ENCODE data around the gene PARG.
A peak's percentile ranks its signal among the peaks of the same experiment; 100 is the strongest.

Gene PARG

DNA sequence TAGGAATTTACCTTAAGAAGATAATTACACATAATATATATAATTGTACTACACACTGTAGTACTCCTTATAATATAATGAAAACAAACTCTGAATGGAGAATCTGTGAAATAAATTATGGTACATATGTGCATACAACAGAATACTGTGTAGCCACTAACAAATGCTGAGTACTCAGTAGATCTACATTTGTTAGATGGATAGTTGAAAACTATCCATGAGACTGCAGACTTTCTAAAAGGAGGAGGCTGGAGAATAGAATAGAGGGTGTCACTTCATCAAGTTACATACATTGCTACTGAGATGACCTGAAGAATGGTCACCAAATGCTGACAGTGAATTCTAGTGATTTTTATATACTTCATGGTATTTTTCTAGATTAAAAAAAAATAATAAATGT is 111.0 kb downstream of the PARG start:
- Histone ChIP-seq H3K9ac (ENCODE audit: low read length) (no peak overlapping the region), H4K20me1 (ENCODE audit: low read depth, low read length) (no peaks in the 10 kb centered on the region), H3K9me3 (ENCODE audit: insufficient read depth, low read length) (no peaks in the 10 kb centered on the region), H3K79me2 (ENCODE audit: insufficient read depth, low read length) (no peaks in the 10 kb centered on the region), H3F3A (ENCODE audit: insufficient read depth) (no peaks in the 10 kb centered on the region), H3K9me2 (replicated peaks; ENCODE audit: insufficient read depth, low read length) (no peaks in the 10 kb centered on the region), H3K36me3 (ENCODE audit: low read length) (0 out of 2 replicates have a peak, but pooled peaks cover 2% of the 10 kb centered on the region), H3K4me2 (ENCODE audit: low read depth, low read length, poor library complexity, severe bottlenecking) (no peak overlapping the region), H3K27ac (ENCODE audit: low read depth, low read length) (no peak overlapping the region), H3K27me3 (ENCODE audit: low read length) (no peaks in the 10 kb centered on the region), H3K4me3 (ENCODE audit: insufficient read depth, low read length, poor library complexity, severe bottlenecking) (no peak overlapping the region), H2AFZ (ENCODE audit: low read depth, low read length, severe bottlenecking) (no peak overlapping the region)
- TF ChIP-seq EZH2phosphoT487 (conservative IDR thresholded peaks at IDR 0.05; ENCODE audit: low read length), result no peak
- TF ChIP-seq, protein P1, sequence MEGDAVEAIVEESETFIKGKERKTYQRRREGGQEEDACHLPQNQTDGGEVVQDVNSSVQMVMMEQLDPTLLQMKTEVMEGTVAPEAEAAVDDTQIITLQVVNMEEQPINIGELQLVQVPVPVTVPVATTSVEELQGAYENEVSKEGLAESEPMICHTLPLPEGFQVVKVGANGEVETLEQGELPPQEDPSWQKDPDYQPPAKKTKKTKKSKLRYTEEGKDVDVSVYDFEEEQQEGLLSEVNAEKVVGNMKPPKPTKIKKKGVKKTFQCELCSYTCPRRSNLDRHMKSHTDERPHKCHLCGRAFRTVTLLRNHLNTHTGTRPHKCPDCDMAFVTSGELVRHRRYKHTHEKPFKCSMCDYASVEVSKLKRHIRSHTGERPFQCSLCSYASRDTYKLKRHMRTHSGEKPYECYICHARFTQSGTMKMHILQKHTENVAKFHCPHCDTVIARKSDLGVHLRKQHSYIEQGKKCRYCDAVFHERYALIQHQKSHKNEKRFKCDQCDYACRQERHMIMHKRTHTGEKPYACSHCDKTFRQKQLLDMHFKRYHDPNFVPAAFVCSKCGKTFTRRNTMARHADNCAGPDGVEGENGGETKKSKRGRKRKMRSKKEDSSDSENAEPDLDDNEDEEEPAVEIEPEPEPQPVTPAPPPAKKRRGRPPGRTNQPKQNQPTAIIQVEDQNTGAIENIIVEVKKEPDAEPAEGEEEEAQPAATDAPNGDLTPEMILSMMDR (IDR thresholded peaks at IDR 0.05; ENCODE audit: insufficient read depth, low read length, poor library complexity, severe bottlenecking), result no peak

DNA sequence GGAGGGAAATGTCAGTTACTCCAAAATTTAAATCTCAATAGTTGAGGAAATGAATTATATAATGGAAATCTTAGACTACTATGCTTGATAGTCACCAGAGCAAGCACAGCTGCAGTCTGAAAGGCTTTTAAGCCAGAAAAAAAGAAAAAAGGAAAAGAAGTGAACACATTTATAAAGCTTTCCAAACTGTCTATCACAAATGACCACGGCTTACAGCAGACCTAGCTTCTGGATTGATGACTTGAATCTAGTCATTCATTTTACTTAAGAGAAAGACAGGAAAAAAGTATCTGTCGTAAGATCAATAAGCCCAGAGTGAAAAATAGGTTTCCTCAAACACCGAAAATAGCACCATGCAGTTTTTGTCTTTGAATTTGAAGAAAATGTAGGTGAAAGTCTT is 111.8 kb downstream of the PARG start:
- no peak overlapping the region for H3K27ac ChIP-seq (ENCODE audit: low read depth, low read length)
- H3K9me2 ChIP-seq (replicated peaks; ENCODE audit: insufficient read depth, low read length), result no peaks in the 10 kb centered on the region
- H4K20me1 ChIP-seq (ENCODE audit: low read depth, low read length), result no peaks in the 10 kb centered on the region
- no peak overlapping the region for H2AFZ ChIP-seq (ENCODE audit: low read depth, low read length, severe bottlenecking)
- H3F3A ChIP-seq (ENCODE audit: insufficient read depth), result no peaks in the 10 kb centered on the region
- no peaks in the 10 kb centered on the region for H3K9me3 ChIP-seq (ENCODE audit: insufficient read depth, low read length)
- no peak overlapping the region for H3K9ac ChIP-seq (ENCODE audit: low read length)
- TF ChIP-seq, protein P1 (IDR thresholded peaks at IDR 0.05; ENCODE audit: insufficient read depth, low read length, poor library complexity, severe bottlenecking), result no peak
- TF ChIP-seq EZH2phosphoT487 (conservative IDR thresholded peaks at IDR 0.05; ENCODE audit: low read length), result no peak
- H3K27me3 ChIP-seq (ENCODE audit: low read length), result no peaks in the 10 kb centered on the region
- no peak overlapping the region for H3K4me2 ChIP-seq (ENCODE audit: low read depth, low read length, poor library complexity, severe bottlenecking)
- H3K36me3 ChIP-seq (ENCODE audit: low read length), result 0 out of 2 replicates have a peak, but pooled peaks cover 2% of the 10 kb centered on the region
- no peak overlapping the region for H3K4me3 ChIP-seq (ENCODE audit: insufficient read depth, low read length, poor library complexity, severe bottlenecking)
- H3K79me2 ChIP-seq (ENCODE audit: insufficient read depth, low read length), result no peaks in the 10 kb centered on the region

DNA sequence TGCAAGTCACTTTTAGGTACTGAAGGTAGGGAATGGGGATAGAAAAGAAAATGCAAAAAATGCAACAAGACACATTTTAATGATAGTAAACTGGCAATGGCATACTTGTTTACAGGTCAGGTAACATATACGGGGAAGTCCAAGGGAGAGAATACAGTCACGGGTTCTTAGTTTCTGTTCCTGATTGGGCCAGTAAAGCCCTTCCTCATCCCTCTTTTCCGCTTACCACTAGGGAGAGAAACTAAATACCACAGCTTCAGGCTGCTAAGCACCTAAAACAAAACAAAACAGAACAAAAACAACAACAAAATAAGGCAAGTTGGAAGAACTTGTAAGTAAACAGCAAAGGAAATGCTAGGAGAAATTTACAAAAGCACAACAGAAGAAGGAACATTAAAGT is 114.5 kb downstream of the PARG start:
- Histone ChIP-seq H3K36me3 (ENCODE audit: low read length) (no peaks in the 10 kb centered on the region; the same call in 1 of the 2 replicates), H3K27ac (ENCODE audit: low read depth, low read length) (no peak overlapping the region), H2AFZ (ENCODE audit: low read depth, low read length, severe bottlenecking) (no peak overlapping the region), H3K9me2 (replicated peaks; ENCODE audit: insufficient read depth, low read length) (no peaks in the 10 kb centered on the region), H3K9ac (ENCODE audit: low read length) (no peak overlapping the region), H3K9me3 (ENCODE audit: insufficient read depth, low read length) (no peaks in the 10 kb centered on the region), H4K20me1 (ENCODE audit: low read depth, low read length) (no peaks in the 10 kb centered on the region), H3K27me3 (ENCODE audit: low read length) (no peaks in the 10 kb centered on the region), H3F3A (ENCODE audit: insufficient read depth) (no peaks in the 10 kb centered on the region), H3K4me2 (ENCODE audit: low read depth, low read length, poor library complexity, severe bottlenecking) (peak overlapping the region; percentile 16), H3K79me2 (ENCODE audit: insufficient read depth, low read length) (no peaks in the 10 kb centered on the region), H3K4me3 (ENCODE audit: insufficient read depth, low read length, poor library complexity, severe bottlenecking) (no peak overlapping the region)
- no peak for TF ChIP-seq EZH2phosphoT487 (conservative IDR thresholded peaks at IDR 0.05; ENCODE audit: low read length)
- TF ChIP-seq, protein P1 (IDR thresholded peaks at IDR 0.05; ENCODE audit: insufficient read depth, low read length, poor library complexity, severe bottlenecking), result no peak
